GM10248 (cell line): ENCODE results near the gene TFRC.

Source experiments
- CTCF ChIA-PET: fragments of 300-600 bp; sonication (Branson Sonifier 250); formaldehyde crosslinking; extraction: SDS; loops from one replicate; lab custom pipeline; 2021; ENCODE audit warnings: antibody characterized with exemption; lab: Yijun Ruan, JAX
- POLR2A ChIA-PET: fragments of 350-650 bp; sonication (Branson Sonifier 250); formaldehyde crosslinking; extraction: SDS; loops from one replicate; lab custom pipeline; 2020; ENCODE audit warnings: antibody characterized with exemption; lab: Yijun Ruan, JAX
- DNase-seq: peaks from one replicate; pipeline ENCODE4 v3.0.0; 2012; ENCODE audit errors: extremely low spot score
- CTCF ChIP-seq: IDR thresholded peaks from 2 replicates; pipeline ENCODE4 v1.5.1; 2012; ENCODE audit warnings: mild to moderate bottlenecking, low read depth; ENCODE audit errors: extremely low read depth, missing control alignments, control extremely low read depth

TFRC gene

GRCh38 chr3:196016059-196016458, 65.8 kb downstream of the TFRC start:
- no peak for DNase-seq
- CTCF ChIA-PET, result interaction anchor here (0.9 to 1.5 kb wide), 2 partner anchors 8 to 9 kb away, joined by 3 read pairs; no protein-coding TSS in a partner anchor
- POLR2A ChIA-PET, result no interaction called here
- TF ChIP-seq CTCF, result no peak

- TF ChIP-seq CTCF, result no peak
- no peak for DNase-seq
- POLR2A ChIA-PET, result no interaction called here
- CTCF ChIA-PET, result interaction anchor here (1.5 to 2.1 kb wide), 2 partner anchors 11 to 185 kb away, joined by 3 to 7 read pairs; no protein-coding TSS in a partner anchor
These were observed 68.1 kb downstream of the TFRC start for GRCh38 chr3:196013587-196014487.

GRCh38 chr3:196012941-196013476, 68.9 kb downstream of the TFRC start:
- POLR2A ChIA-PET, result no interaction called here
- CTCF ChIA-PET, result interaction anchor here (2.1 kb wide), 1 partner anchor 10 kb away, joined by 7 read pairs; no protein-coding TSS in a partner anchor
- DNase-seq, result no peak
- TF ChIP-seq CTCF, result no peak

- ChIA-PET POLR2A (no interaction called here), CTCF (interaction anchor here (2.1 kb wide), 1 partner anchor 9 kb away, joined by 7 read pairs; no protein-coding TSS in a partner anchor)
- no peak for TF ChIP-seq CTCF
- no peak for DNase-seq
These were observed 69.4 kb downstream of the TFRC start for GRCh38 chr3:196012481-196012880.

GRCh38 chr3:196009456-196009855, 72.4 kb downstream of the TFRC start:
- POLR2A ChIA-PET, result no interaction called here
- DNase-seq, result no peak
- TF ChIP-seq CTCF, result no peak
- CTCF ChIA-PET, result interaction anchor here (1.2 kb wide), 1 partner anchor 13 kb away, joined by 4 read pairs; no protein-coding TSS in a partner anchor

- DNase-seq, result no peak
- ChIA-PET POLR2A (no interaction called here), CTCF (interaction anchor here (1.0 to 1.2 kb wide), 4 partner anchors 8 to 64 kb away, joined by 3 to 4 read pairs (median 4); no protein-coding TSS in a partner anchor)
- no peak for TF ChIP-seq CTCF
These were observed 73.0 kb downstream of the TFRC start for GRCh38 chr3:196008929-196009328.
